Endothelial cell of umbilical vein (primary cell): Measurements from ENCODE around the gene TEX26. TPM values are rescaled to one million over a fixed set of nuclear protein-coding genes. Genes with fewer than 3 reads are reported as not detected.
A peak's percentile ranks its signal among the peaks of the same experiment; 100 is the strongest.

Experiments
- BruUV-seq: library from RNA; stranded (reverse); fragments of 400-500 nt; replicated peaks from 2 replicates; lab custom pipeline; 2021; lab: Mats Ljungman, UMichigan
- CTCF ChIA-PET: fragments of 300-600, 350-600 bp; sonication (Branson Sonifier 250); formaldehyde crosslinking; loops from one replicate; lab custom pipeline; 2021; ENCODE audit warnings: antibody characterized with exemption, inconsistent platforms; lab: Charles Lee
- POLR2A ChIA-PET: fragments of 300-600, 350-600 bp; sonication (Branson Sonifier 250); formaldehyde crosslinking; loops from one replicate; lab custom pipeline; 2021; ENCODE audit warnings: antibody characterized with exemption, inconsistent platforms; lab: Charles Lee
- DNase-seq: peaks from one replicate; pipeline ENCODE4 v3.0.0-alpha.2; 2011; ENCODE audit warnings: low read depth, low spot score
- FAIRE-seq: peaks from 2 replicates; lab custom pipeline; 2011; peaks lifted over from hg19 to GRCh38; lab: Jason Lieb, UNC
- H2AFZ ChIP-seq: 2 replicates; pipeline ENCODE4 v1.6.0; 2012; ENCODE audit warnings: low read depth, low read length, control low read depth, inconsistent platforms
- H3K27ac ChIP-seq: 2 replicates; pipeline ENCODE4 v1.5.1; 2011; ENCODE audit warnings: low read depth, mild to moderate bottlenecking, control low read depth, low read length, moderate library complexity; ENCODE audit not compliant: insufficient read depth
- H3K27me3 ChIP-seq, 2 experiments: 2 replicates each; pipeline versions ENCODE4 v1.6.0 to v1.6.1; 2011; ENCODE audit warnings: low read length in 2 of 2, mixed read lengths in 1 of 2; ENCODE audit not compliant: control insufficient read depth in 2 of 2, insufficient read depth in 2 of 2
- H3K36me3 ChIP-seq, 2 experiments: 2 replicates in 1 of 2; 3 replicates in 1 of 2; pipeline ENCODE4 v1.5.1; 2011; ENCODE audit warnings: low read length in 2 of 2, mild to moderate bottlenecking in 1 of 2, moderate library complexity in 1 of 2; ENCODE audit not compliant: control insufficient read depth in 2 of 2, insufficient read depth in 2 of 2; ENCODE audit errors: extremely low read depth in 1 of 2
- H3K4me1 ChIP-seq: 3 replicates; pipeline ENCODE4 v1.5.1; 2011; ENCODE audit warnings: mild to moderate bottlenecking, low read length; ENCODE audit not compliant: control insufficient read depth, insufficient read depth; ENCODE audit errors: extremely low read depth
- H3K4me2 ChIP-seq: 2 replicates; pipeline ENCODE4 v1.6.1; 2011; ENCODE audit warnings: low read length, control low read depth, mixed read lengths; ENCODE audit not compliant: insufficient read depth
- H3K4me3 ChIP-seq, 3 experiments: fragments of 200-600 bp in 1 of 3; sonication (generic), shearing (Covaris generic) in 1 of 3; replicated peaks in 1 of 3; 2 replicates each; pipeline ENCODE4 v1.5.1; 2011 to 2016; ENCODE audit warnings: control low read depth in 3 of 3, low read length in 3 of 3, mild to moderate bottlenecking in 2 of 3, inconsistent platforms in 1 of 3, low read depth in 1 of 3, moderate library complexity in 1 of 3; ENCODE audit not compliant: insufficient read depth in 1 of 3
- H3K79me2 ChIP-seq: 2 replicates; pipeline ENCODE4 v1.6.0; 2012; ENCODE audit warnings: low read length, inconsistent platforms; ENCODE audit not compliant: control insufficient read depth, insufficient read depth
- H3K9ac ChIP-seq: replicated peaks from 2 replicates; pipeline ENCODE3; 2011; ENCODE audit warnings: low read length, control low read depth; ENCODE audit not compliant: insufficient read depth; ENCODE audit errors: extremely low read depth
- H3K9me1 ChIP-seq: replicated peaks from 3 replicates; pipeline ENCODE4 v1.6.0; 2011; ENCODE audit warnings: mild to moderate bottlenecking, low read length; ENCODE audit not compliant: control insufficient read depth, insufficient read depth; ENCODE audit errors: extremely low read depth
- H3K9me3 ChIP-seq: replicated peaks from 2 replicates; pipeline ENCODE4 v1.5.1; 2012; ENCODE audit warnings: low read length, inconsistent platforms; ENCODE audit not compliant: control insufficient read depth, insufficient read depth
- H4K20me1 ChIP-seq: replicated peaks from 2 replicates; pipeline ENCODE3; 2011; ENCODE audit warnings: mild to moderate bottlenecking, low read length; ENCODE audit not compliant: control insufficient read depth, insufficient read depth; ENCODE audit errors: extremely low read depth
- EZH2 ChIP-seq: IDR thresholded peaks from 2 replicates; pipeline ENCODE4 v1.6.1; 2012; ENCODE audit warnings: borderline replicate concordance, low read depth, mild to moderate bottlenecking, moderate library complexity, low read length, inconsistent platforms; ENCODE audit not compliant: severe bottlenecking
- FOS ChIP-seq: IDR thresholded peaks from 2 replicates; pipeline ENCODE4 v1.6.1; 2011; ENCODE audit warnings: mild to moderate bottlenecking, low read length, moderate library complexity, borderline replicate concordance; ENCODE audit not compliant: insufficient read depth
- GATA2 ChIP-seq: IDR thresholded peaks from 2 replicates; pipeline ENCODE4 v1.7.0; 2011; ENCODE audit warnings: low read depth, mild to moderate bottlenecking, moderate library complexity, mixed read lengths, low read length; ENCODE audit not compliant: insufficient read length, insufficient read depth
- MAX ChIP-seq: IDR thresholded peaks from 2 replicates; pipeline ENCODE4 v1.6.1; 2011; ENCODE audit not compliant: insufficient read depth, insufficient read length
- POLR2A ChIP-seq: IDR thresholded peaks from 2 replicates; pipeline ENCODE4 v1.6.1; 2012; ENCODE audit warnings: low read depth, mild to moderate bottlenecking, control low read depth, low read length
- POLR2AphosphoS5 ChIP-seq: IDR thresholded peaks from 2 replicates; pipeline ENCODE4 v1.6.1; 2012; ENCODE audit warnings: low read depth, mild to moderate bottlenecking, control low read depth, low read length, moderate library complexity; ENCODE audit not compliant: insufficient read depth
- dilution Hi-C: fragments of 300-500 bp; cut with MboI; formaldehyde crosslinking; loops from one replicate; pipeline ENCODE4 v1.15.0; 2019; ENCODE audit warnings: low sequenced_read_pairs; ENCODE audit not compliant: extremely low pct_ligation_motif_present
- intact Hi-C: fragments of 100-400 bp; cut with micrococcal nuclease; formaldehyde crosslinking; loops from one replicate; pipeline ENCODE4 v1.10.0; 2022
- polyA plus RNA-seq, 4 experiments: library from polyadenylated mRNA; depleted of rRNA in 3 of 4; stranded (reverse) in 3 of 4; unstranded in 1 of 4; fragments of >200 nt; gene quantifications; 2 replicates each; pipeline versions ENCODE4 v1.2.1 to v1.2.3, GENCODE V29; 2011 to 2012; ENCODE audit warnings: missing spikeins in 1 of 4
- total RNA-seq: library from RNA; stranded (reverse); gene quantifications from 2 replicates; pipeline ENCODE4 v1.2.3, GENCODE V29; 2021

The TEX26 gene
- total and polyA plus RNA-seq, 2 donors (not counting 3 experiments of a cell fraction or from before 2014, with no cell fraction given), result not detected

DNA sequence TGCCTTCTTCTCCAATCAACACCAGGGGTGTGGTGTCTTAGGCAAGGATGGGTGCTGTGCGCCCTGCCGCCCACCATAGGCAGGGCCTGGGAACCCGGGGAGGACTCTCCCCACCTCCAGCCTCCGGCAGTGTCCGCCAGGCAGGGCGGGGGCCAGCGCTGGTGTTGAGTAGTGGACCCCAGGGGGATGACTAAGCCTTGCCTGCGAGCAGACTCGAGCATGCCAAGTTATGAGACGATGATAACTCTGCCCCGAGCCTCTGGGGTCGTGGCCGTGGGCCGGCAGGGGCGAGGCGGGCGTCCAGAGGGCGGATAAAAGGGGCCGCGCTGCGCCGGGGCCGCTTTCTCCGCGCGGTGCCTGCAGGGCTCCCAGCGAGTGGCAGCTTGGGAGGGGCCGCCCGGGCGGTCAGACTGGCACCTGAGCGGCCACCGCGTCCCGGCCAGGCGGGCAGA, 26.5 kb upstream of the TEX26 start, which contains the start of gene MEDAG:
TSS of gene MEDAG (plus strand) at position 340 of the 452 bp plus-strand sequence. CDS start 245 bp downstream, outside the sequence.
- Histone ChIP-seq H3K27me3 (no peaks in the 10 kb centered on the region), H3K79me2 (peaks cover 7% of the 10 kb centered on the region), H2AFZ (peak within 1 kb of the TSS; percentile 70), H3K4me2 (peak within 1 kb of the TSS; percentile 74), H4K20me1 (no peaks in the 10 kb centered on the region), H3K9me3 (no peaks in the 10 kb centered on the region), H3K4me1 (peaks cover 32% of the 10 kb centered on the region), H3K9ac (peak within 1 kb of the TSS; percentile 81), H3K36me3 (no peaks in the 10 kb centered on the region), H3K9me1 (no peaks in the 10 kb centered on the region), H3K27ac (peak within 1 kb of the TSS; percentile 79), H3K4me3 (peak within 1 kb of the TSS; percentile 7 to 43 (median 38))
- CTCF ChIA-PET, result interaction anchor here (0.9 to 3.0 kb wide), 6 partner anchors 25 to 773 kb away, joined by 3 to 13 read pairs (median 6); no protein-coding TSS in a partner anchor
- intact Hi-C loops (loop anchor here (1.0 to 2.0 kb wide), 4 partner anchors 41 to 232 kb away; no protein-coding TSS in a partner anchor), dilution Hi-C loops (no loop called here)
- POLR2A ChIA-PET, result interaction anchor here (1.0 kb wide), 1 partner anchor 27 kb away, joined by 3 read pairs; no protein-coding TSS in a partner anchor
- DNase-seq (peak; percentile 85), FAIRE-seq (no peak)
- no TSS peak for BruUV-seq
- TF ChIP-seq POLR2AphosphoS5, result peak; percentile 66
- peak; percentile 44 for TF ChIP-seq GATA2
- TF ChIP-seq POLR2A, result peak; percentile 67
- peak; percentile 45 for TF ChIP-seq FOS
- TF ChIP-seq EZH2, result no peak
- TF ChIP-seq MAX, result no peak
